HFFc6 (cell line): ENCODE data around the gene TUNAR. TPM values are rescaled to one million over a fixed set of nuclear protein-coding genes. Genes with fewer than 3 reads are reported as not detected.

ENCODE experiments used
- DNase-seq: peaks from one replicate; pipeline ENCODE4 v3.0.0-alpha.2; 2018
- H3K27ac Mint-ChIP-seq: 2 replicates; pipeline ENCODE4 v1.8.0; 2020; ENCODE audit warnings: mild to moderate bottlenecking, mixed read lengths
- H3K27me3 Mint-ChIP-seq: 2 replicates; pipeline ENCODE4 v1.8.0; 2021; ENCODE audit warnings: mild to moderate bottlenecking, moderate library complexity, mixed read lengths; ENCODE audit not compliant: insufficient read depth
- H3K36me3 Mint-ChIP-seq: 2 replicates; pipeline ENCODE4 v1.8.0; 2021; ENCODE audit warnings: low read depth, mixed read lengths
- H3K4me1 Mint-ChIP-seq: 2 replicates; pipeline ENCODE4 v1.8.0; 2020; ENCODE audit warnings: low read depth, mixed read lengths
- H3K4me3 Mint-ChIP-seq: 2 replicates; pipeline ENCODE4 v1.8.0; 2020; ENCODE audit warnings: mild to moderate bottlenecking, moderate library complexity, mixed read lengths
- H3K9me3 Mint-ChIP-seq: 2 replicates; pipeline ENCODE4 v1.8.0; 2020; ENCODE audit warnings: mild to moderate bottlenecking, mixed read lengths
- total RNA-seq, 6 experiments: library from RNA; stranded (reverse); fragmentation: NEBNext Ultra II Directional; extraction: Animal tissue kit (Norgen Biotek cat#: 25700); gene quantifications; 2 replicates in 1 of 6; 3 replicates in 5 of 6; pipeline ENCODE4 v1.2.3, GENCODE V29; 2021
- TF ChIP-seq, protein P1 (sequence below): fragments of 200-600 bp; sonication (generic); IDR thresholded peaks from 2 replicates; pipeline ENCODE4 v1.5.0; 2021; ENCODE audit warnings: antibody characterized with exemption, mild to moderate bottlenecking

TUNAR gene
- total RNA-seq, 6 experiments from 2014 or later: not detected

GRCh38 chr14:95884377-95884776 is 7.7 kb downstream of the TUNAR start:
- no peaks in the 10 kb centered on the region for H3K36me3 Mint-ChIP-seq
- TF ChIP-seq, protein P1, sequence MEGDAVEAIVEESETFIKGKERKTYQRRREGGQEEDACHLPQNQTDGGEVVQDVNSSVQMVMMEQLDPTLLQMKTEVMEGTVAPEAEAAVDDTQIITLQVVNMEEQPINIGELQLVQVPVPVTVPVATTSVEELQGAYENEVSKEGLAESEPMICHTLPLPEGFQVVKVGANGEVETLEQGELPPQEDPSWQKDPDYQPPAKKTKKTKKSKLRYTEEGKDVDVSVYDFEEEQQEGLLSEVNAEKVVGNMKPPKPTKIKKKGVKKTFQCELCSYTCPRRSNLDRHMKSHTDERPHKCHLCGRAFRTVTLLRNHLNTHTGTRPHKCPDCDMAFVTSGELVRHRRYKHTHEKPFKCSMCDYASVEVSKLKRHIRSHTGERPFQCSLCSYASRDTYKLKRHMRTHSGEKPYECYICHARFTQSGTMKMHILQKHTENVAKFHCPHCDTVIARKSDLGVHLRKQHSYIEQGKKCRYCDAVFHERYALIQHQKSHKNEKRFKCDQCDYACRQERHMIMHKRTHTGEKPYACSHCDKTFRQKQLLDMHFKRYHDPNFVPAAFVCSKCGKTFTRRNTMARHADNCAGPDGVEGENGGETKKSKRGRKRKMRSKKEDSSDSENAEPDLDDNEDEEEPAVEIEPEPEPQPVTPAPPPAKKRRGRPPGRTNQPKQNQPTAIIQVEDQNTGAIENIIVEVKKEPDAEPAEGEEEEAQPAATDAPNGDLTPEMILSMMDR: no peak
- H3K27me3 Mint-ChIP-seq: peaks cover 19% of the 10 kb centered on the region
- H3K27ac Mint-ChIP-seq: no peak overlapping the region
- peaks cover 7% of the 10 kb centered on the region; the same call in 1 of the 2 replicates for H3K4me1 Mint-ChIP-seq
- H3K9me3 Mint-ChIP-seq: no peaks in the 10 kb centered on the region
- DNase-seq: no peak
- H3K4me3 Mint-ChIP-seq: no peak overlapping the region

DNA sequence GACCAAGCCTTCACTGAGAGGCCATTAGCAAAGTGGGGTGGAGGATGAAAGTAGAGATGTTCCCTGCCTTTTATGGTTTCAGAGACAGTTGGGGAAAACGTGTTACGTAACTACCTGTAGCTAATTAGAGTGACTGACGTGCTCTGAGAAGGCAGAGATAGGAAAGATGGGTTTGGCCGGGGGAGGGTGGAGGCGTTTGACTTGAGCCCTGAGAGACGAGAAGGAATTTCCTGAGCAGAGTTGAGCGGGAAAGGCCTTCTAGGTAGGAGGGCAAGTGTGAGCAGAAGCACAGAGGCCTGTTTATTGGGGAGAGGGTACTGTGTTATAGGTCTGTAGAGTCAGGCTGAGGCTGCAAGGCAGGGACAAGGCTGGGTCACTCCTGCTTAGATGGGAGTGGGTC is 8.6 kb downstream of the TUNAR start:
- H3K9me3 Mint-ChIP-seq: no peaks in the 10 kb centered on the region
- TF ChIP-seq, protein P1: no peak
- H3K27ac Mint-ChIP-seq: no peak overlapping the region
- no peak for DNase-seq
- no peaks in the 10 kb centered on the region for H3K36me3 Mint-ChIP-seq
- H3K4me3 Mint-ChIP-seq: no peak overlapping the region
- H3K27me3 Mint-ChIP-seq: peaks cover 14% of the 10 kb centered on the region
- H3K4me1 Mint-ChIP-seq: peaks cover 7% of the 10 kb centered on the region; the same call in 1 of the 2 replicates

DNA sequence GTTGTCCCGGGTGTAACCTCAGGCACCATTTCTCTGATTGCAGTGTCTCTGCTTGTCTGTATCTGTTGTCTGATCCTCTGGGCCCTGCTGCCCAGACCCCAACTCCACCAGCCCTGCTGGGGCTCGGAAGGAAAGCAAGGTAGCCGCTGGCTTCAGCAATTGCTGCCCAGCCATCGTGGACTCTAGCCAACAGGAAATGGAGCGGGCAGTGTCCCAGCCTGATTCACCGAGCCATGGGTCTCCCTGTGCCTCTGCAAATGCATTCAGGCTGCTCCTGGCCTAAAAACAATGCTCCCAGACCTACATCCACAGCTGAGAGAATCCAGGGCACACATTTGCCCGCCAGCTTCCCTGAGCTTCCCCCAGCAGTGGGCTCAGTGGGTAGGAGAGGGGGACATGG is 9.2 kb downstream of the TUNAR start:
- Mint-ChIP-seq H3K36me3 (no peaks in the 10 kb centered on the region), H3K27ac (no peak overlapping the region), H3K9me3 (no peaks in the 10 kb centered on the region), H3K4me3 (no peak overlapping the region), H3K27me3 (peaks cover 12% of the 10 kb centered on the region), H3K4me1 (peaks cover 12% of the 10 kb centered on the region; the same call in 1 of the 2 replicates)
- DNase-seq: no peak
- TF ChIP-seq, protein P1: no peak

DNA sequence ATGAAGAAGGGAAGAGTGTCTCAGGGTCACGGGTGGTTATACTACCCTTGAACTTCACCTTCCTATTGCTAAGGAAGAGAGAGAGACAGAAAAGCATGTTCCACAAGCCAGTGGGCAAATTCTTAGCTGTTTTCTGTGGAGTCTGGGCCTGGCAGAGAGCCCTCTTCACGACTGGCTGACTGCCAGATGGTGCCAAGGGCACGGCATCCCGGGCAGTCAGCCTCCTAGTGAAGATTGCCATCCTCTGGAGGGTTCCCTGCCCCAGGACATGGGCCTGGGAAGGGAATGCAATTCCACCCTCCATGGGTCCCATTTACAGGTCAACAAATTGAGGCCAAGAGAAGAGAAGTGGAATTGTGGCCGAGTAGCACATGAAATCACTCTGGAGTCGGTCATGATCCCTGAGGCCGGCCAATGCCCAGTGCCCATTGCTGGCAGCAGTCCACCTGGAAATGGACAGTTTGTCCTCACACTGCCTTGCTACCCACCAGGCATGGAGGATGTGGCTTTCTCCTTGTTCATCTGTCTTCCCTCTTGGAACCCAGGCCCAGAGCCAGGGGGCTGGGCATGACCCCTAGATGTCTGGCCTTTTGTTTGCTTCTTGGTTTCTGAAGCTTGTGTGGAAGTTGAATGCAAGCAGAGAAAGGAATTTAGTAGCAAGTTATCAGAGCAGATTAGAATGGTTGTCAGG is 9.9 kb downstream of the TUNAR start:
- TF ChIP-seq, protein P1: no peak
- peaks cover 10% of the 10 kb centered on the region for H3K27me3 Mint-ChIP-seq
- H3K27ac Mint-ChIP-seq: no peak overlapping the region

DNA sequence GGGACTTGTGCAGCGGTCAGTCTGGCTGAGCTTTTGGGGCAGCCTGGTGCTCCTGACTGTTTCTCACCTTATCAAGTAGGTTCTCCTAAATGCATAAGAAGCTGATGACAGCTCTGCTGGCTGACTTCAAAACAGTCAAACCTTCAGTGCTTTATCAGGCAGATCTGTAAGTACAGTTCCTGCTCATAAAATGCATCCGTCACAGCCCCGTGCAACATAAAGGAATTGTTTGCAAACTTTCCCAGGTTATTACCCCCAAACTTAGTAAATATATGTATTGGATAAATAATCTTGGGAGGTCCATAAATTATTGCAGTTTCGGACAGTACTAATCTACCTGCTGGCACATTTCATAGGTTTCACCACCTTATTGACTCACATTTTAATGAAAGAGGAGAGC is 10.7 kb downstream of the TUNAR start:
- Mint-ChIP-seq H3K36me3 (no peaks in the 10 kb centered on the region), H3K4me1 (peaks cover 27% of the 10 kb centered on the region), H3K9me3 (no peaks in the 10 kb centered on the region), H3K27ac (no peak overlapping the region), H3K4me3 (no peak overlapping the region), H3K27me3 (peaks cover 5% of the 10 kb centered on the region)
- TF ChIP-seq, protein P1: no peak
- DNase-seq: no peak

More for the DNA sequence above, 9.9 kb downstream of the TUNAR start:
- Mint-ChIP-seq H3K4me3 (no peak overlapping the region), H3K4me1 (peaks cover 19% of the 10 kb centered on the region), H3K36me3 (no peaks in the 10 kb centered on the region), H3K9me3 (no peaks in the 10 kb centered on the region)
- no peak for DNase-seq
